ENCODE results near the gene ARGLU1.
"Not testable (repeated sequence)": the region's sequence is repeated elsewhere in the genome, so short reads cannot be mapped to it uniquely, and the experiment has no call there.

Gene ARGLU1

DNA sequence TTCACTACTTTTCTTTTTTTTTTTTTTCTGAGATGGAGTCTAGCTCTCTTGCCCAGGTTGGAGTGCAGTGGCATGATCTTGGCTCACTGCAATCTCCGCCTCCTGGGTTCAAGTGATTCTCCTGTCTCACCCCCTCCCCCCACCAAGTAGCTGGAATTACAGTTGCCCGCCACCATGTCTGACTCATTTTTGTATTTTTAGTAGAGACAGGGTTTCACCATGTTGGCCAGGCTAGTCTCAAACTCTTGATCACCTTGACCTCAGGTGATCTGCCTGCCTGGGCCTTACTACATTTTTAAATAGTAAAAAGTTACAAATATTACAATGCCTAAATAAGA lies 32.8 kb upstream of the ARGLU1 start:
- not testable (repeated sequence) for H3K4me1 ChIP-seq (ENCODE audit: control insufficient read depth, insufficient read depth, low read length); H3K36me3 ChIP-seq (ENCODE audit: control insufficient read depth, insufficient read depth, low read length); H3K4me3 ChIP-seq (ENCODE audit: insufficient read depth, low read depth, low read length); H3K27ac ChIP-seq (ENCODE audit: insufficient read depth, low read depth, low read length, poor library complexity, severe bottlenecking); H3K9me3 ChIP-seq (ENCODE audit: control insufficient read depth, low read length); H3K27me3 ChIP-seq (ENCODE audit: control insufficient read depth, insufficient read depth, low read length, poor library complexity, severe bottlenecking)
- 92 to 96% methylated on average over 2 of the region's 2 CpGs for WGBS, 2 experiments

GRCh38 chr13:106599875-106600797 lies 32.2 kb upstream of the ARGLU1 start:
- H3K27me3 ChIP-seq (ENCODE audit: control insufficient read depth, insufficient read depth, low read length, poor library complexity, severe bottlenecking): no peaks in the 10 kb centered on the region
- H3K4me1 ChIP-seq (ENCODE audit: control insufficient read depth, insufficient read depth, low read length): no peaks in the 10 kb centered on the region
- H3K36me3 ChIP-seq (ENCODE audit: control insufficient read depth, insufficient read depth, low read length): no peaks in the 10 kb centered on the region
- no peaks in the 10 kb centered on the region for H3K9me3 ChIP-seq (ENCODE audit: control insufficient read depth, low read length)
- WGBS, 2 experiments: 92 to 96% methylated on average over 4 to 5 of the region's 6 CpGs
- H3K27ac ChIP-seq (ENCODE audit: insufficient read depth, low read depth, low read length, poor library complexity, severe bottlenecking): no peak overlapping the region
- H3K4me3 ChIP-seq (ENCODE audit: insufficient read depth, low read depth, low read length): no peak overlapping the region

DNA sequence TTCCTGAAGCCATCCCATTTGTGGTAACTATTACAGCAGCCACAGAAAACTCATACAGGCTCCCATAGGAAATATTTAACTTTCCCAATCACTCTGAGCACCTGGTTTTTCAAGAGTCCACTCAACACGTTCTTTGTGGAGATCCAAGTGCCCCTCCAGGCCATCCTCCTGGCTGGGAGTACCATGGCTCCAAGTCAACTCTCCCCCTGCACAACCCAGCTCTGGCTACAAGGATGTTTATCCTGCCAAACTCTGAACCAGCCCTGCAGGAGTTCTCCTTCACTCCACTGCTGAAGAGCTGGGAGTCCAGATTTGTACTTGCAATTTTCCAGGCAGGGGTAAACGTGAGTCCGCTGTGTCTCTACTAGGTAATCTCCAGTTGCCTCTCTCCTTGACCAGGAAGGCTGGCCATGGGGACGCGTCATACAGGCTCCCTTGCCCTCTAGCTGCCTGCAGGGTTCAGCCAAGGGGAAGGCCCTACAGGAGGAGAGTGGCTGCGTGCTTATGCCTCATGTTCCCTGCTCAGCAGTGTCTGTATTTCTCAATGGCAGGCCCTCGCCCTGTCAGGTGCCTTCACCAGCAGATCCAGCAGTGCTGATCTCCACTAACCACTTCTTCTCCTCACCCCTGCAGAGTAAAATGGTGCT lies 29.9 kb upstream of the ARGLU1 start:
- WGBS, 2 experiments: 91 to 94% methylated on average over 7 of the region's 7 CpGs
- Histone ChIP-seq H3K4me1 (ENCODE audit: control insufficient read depth, insufficient read depth, low read length) (no peaks in the 10 kb centered on the region), H3K27me3 (ENCODE audit: control insufficient read depth, insufficient read depth, low read length, poor library complexity, severe bottlenecking) (no peaks in the 10 kb centered on the region), H3K4me3 (ENCODE audit: insufficient read depth, low read depth, low read length) (no peak overlapping the region), H3K27ac (ENCODE audit: insufficient read depth, low read depth, low read length, poor library complexity, severe bottlenecking) (no peak overlapping the region), H3K36me3 (ENCODE audit: control insufficient read depth, insufficient read depth, low read length) (no peaks in the 10 kb centered on the region), H3K9me3 (ENCODE audit: control insufficient read depth, low read length) (no peaks in the 10 kb centered on the region)

DNA sequence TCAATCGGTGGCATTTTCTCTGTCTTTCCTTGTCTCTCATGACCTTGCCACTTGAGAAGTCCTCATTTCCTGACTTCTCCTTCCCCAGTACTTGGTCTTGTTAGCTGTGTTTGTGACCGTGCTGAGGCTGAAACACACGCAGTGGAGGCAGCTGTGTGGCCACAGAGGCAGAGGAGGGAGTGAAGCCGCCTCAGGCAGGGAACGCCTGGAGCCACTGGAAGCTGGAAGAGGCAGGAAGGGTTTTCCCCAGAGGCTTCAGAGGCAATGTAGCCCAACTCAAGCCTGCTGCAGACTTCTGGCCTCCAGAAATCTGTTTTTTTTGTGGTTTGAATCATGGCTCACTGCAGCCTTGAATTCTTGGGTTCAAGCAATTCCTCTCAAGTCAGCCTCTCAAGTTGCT lies 29.2 kb upstream of the ARGLU1 start:
- H3K4me3 ChIP-seq (ENCODE audit: insufficient read depth, low read depth, low read length): no peak overlapping the region
- H3K27ac ChIP-seq (ENCODE audit: insufficient read depth, low read depth, low read length, poor library complexity, severe bottlenecking): no peak overlapping the region
- WGBS, 2 experiments: 94 to 97% methylated on average over 5 of the region's 5 CpGs
- H3K27me3 ChIP-seq (ENCODE audit: control insufficient read depth, insufficient read depth, low read length, poor library complexity, severe bottlenecking): no peaks in the 10 kb centered on the region
- H3K4me1 ChIP-seq (ENCODE audit: control insufficient read depth, insufficient read depth, low read length): no peaks in the 10 kb centered on the region
- no peaks in the 10 kb centered on the region for H3K9me3 ChIP-seq (ENCODE audit: control insufficient read depth, low read length)
- H3K36me3 ChIP-seq (ENCODE audit: control insufficient read depth, insufficient read depth, low read length): no peaks in the 10 kb centered on the region

DNA sequence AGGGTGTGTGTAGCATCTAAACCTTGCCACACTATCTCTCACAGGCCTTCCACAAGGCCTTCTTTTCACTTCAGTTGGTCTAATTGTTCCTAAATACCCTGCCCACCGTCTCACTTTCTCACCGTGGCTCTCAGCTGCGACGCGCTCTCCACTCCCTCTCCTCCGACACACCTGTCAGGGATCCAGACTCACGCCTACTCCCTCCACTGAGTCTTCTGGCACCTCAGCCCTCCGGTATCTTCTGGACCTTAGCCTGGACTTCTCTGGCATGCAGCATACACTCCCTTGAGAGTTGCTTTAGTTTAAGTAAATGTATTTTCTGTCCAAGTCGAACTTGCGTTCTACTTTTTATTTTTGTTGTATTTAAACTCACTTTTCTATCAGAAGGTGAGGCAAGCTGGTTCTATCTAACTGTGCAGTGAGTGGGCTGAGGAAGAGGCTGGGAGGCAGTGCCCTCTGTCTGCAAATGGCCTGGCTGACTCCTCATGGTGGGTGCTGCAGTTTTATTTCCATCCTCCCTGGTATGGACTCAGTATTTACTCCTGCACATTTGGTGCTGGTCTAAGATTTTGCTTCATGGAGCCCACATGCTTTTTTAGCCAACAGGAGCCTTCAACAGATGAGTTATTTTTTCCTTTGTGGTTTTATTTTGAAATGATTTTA lies 28.5 kb upstream of the ARGLU1 start:
- WGBS, 2 experiments: 96% methylated on average over 10 of the region's 10 CpGs
- Histone ChIP-seq H3K4me3 (ENCODE audit: insufficient read depth, low read depth, low read length) (no peak overlapping the region), H3K27me3 (ENCODE audit: control insufficient read depth, insufficient read depth, low read length, poor library complexity, severe bottlenecking) (no peaks in the 10 kb centered on the region), H3K27ac (ENCODE audit: insufficient read depth, low read depth, low read length, poor library complexity, severe bottlenecking) (no peak overlapping the region), H3K9me3 (ENCODE audit: control insufficient read depth, low read length) (no peaks in the 10 kb centered on the region), H3K36me3 (ENCODE audit: control insufficient read depth, insufficient read depth, low read length) (no peaks in the 10 kb centered on the region), H3K4me1 (ENCODE audit: control insufficient read depth, insufficient read depth, low read length) (no peaks in the 10 kb centered on the region)

GRCh38 chr13:106595625-106596024 lies 27.7 kb upstream of the ARGLU1 start:
- no peak overlapping the region for H3K27ac ChIP-seq (ENCODE audit: insufficient read depth, low read depth, low read length, poor library complexity, severe bottlenecking)
- no peaks in the 10 kb centered on the region for H3K9me3 ChIP-seq (ENCODE audit: control insufficient read depth, low read length)
- no peaks in the 10 kb centered on the region for H3K4me1 ChIP-seq (ENCODE audit: control insufficient read depth, insufficient read depth, low read length)
- WGBS, 2 experiments: 90 to 92% methylated on average over 5 to 6 of the region's 6 CpGs
- H3K36me3 ChIP-seq (ENCODE audit: control insufficient read depth, insufficient read depth, low read length): no peaks in the 10 kb centered on the region
- no peak overlapping the region for H3K4me3 ChIP-seq (ENCODE audit: insufficient read depth, low read depth, low read length)
- no peaks in the 10 kb centered on the region for H3K27me3 ChIP-seq (ENCODE audit: control insufficient read depth, insufficient read depth, low read length, poor library complexity, severe bottlenecking)

- no peak overlapping the region for H3K27ac ChIP-seq (ENCODE audit: insufficient read depth, low read depth, low read length, poor library complexity, severe bottlenecking)
- no peaks in the 10 kb centered on the region for H3K4me1 ChIP-seq (ENCODE audit: control insufficient read depth, insufficient read depth, low read length)
- no peaks in the 10 kb centered on the region for H3K27me3 ChIP-seq (ENCODE audit: control insufficient read depth, insufficient read depth, low read length, poor library complexity, severe bottlenecking)
- H3K9me3 ChIP-seq (ENCODE audit: control insufficient read depth, low read length): no peaks in the 10 kb centered on the region
- no peak overlapping the region for H3K4me3 ChIP-seq (ENCODE audit: insufficient read depth, low read depth, low read length)
- WGBS, 2 experiments: 92 to 93% methylated on average over 4 of the region's 4 CpGs
- no peaks in the 10 kb centered on the region for H3K36me3 ChIP-seq (ENCODE audit: control insufficient read depth, insufficient read depth, low read length)
These were observed 27.0 kb upstream of the ARGLU1 start for GRCh38 chr13:106594980-106595379.

DNA sequence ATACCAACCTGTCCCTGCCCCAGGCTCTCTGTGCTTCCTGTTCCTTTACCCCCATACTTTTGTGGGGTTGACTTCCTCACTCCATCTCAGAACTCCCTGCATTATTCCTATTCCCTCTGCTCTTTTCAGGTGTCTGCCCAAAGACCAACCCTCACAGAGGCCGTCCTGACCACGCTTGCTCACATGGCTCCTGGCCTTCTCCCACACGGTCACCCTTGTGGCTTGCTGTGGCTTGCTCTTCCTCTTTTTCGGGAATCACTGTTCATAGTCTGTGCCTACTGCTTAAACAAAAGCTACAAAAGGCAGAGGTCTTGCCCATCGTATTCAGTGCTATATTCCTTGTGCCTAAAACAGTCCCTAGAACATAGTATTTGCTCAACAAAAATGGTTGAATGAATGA lies 25.2 kb upstream of the ARGLU1 start:
- Histone ChIP-seq H3K36me3 (ENCODE audit: control insufficient read depth, insufficient read depth, low read length) (no peaks in the 10 kb centered on the region), H3K27me3 (ENCODE audit: control insufficient read depth, insufficient read depth, low read length, poor library complexity, severe bottlenecking) (no peaks in the 10 kb centered on the region), H3K27ac (ENCODE audit: insufficient read depth, low read depth, low read length, poor library complexity, severe bottlenecking) (no peak overlapping the region), H3K9me3 (ENCODE audit: control insufficient read depth, low read length) (no peaks in the 10 kb centered on the region), H3K4me1 (ENCODE audit: control insufficient read depth, insufficient read depth, low read length) (no peaks in the 10 kb centered on the region), H3K4me3 (ENCODE audit: insufficient read depth, low read depth, low read length) (no peak overlapping the region)
- 95 to 96% methylated on average over 4 to 5 of the region's 5 CpGs for WGBS, 2 experiments

GRCh38 chr13:106591299-106591698 lies 23.4 kb upstream of the ARGLU1 start:
- 92 to 96% methylated on average over 2 of the region's 2 CpGs for WGBS, 2 experiments
- Histone ChIP-seq H3K27ac (ENCODE audit: insufficient read depth, low read depth, low read length, poor library complexity, severe bottlenecking) (no peak overlapping the region), H3K4me3 (ENCODE audit: insufficient read depth, low read depth, low read length) (no peak overlapping the region)

GRCh38 chr13:106589716-106590115 lies 21.8 kb upstream of the ARGLU1 start:
- 92 to 95% methylated on average over 5 of the region's 5 CpGs for WGBS, 2 experiments
- Histone ChIP-seq H3K27ac (ENCODE audit: insufficient read depth, low read depth, low read length, poor library complexity, severe bottlenecking) (no peak overlapping the region), H3K27me3 (ENCODE audit: control insufficient read depth, insufficient read depth, low read length, poor library complexity, severe bottlenecking) (no peaks in the 10 kb centered on the region), H3K9me3 (ENCODE audit: control insufficient read depth, low read length) (no peaks in the 10 kb centered on the region), H3K36me3 (ENCODE audit: control insufficient read depth, insufficient read depth, low read length) (no peaks in the 10 kb centered on the region), H3K4me3 (ENCODE audit: insufficient read depth, low read depth, low read length) (no peak overlapping the region), H3K4me1 (ENCODE audit: control insufficient read depth, insufficient read depth, low read length) (no peaks in the 10 kb centered on the region)

More at GRCh38 chr13:106591299-106591698, 23.4 kb upstream of the ARGLU1 start:
- Histone ChIP-seq H3K9me3 (ENCODE audit: control insufficient read depth, low read length) (no peaks in the 10 kb centered on the region), H3K27me3 (ENCODE audit: control insufficient read depth, insufficient read depth, low read length, poor library complexity, severe bottlenecking) (no peaks in the 10 kb centered on the region), H3K36me3 (ENCODE audit: control insufficient read depth, insufficient read depth, low read length) (no peaks in the 10 kb centered on the region), H3K4me1 (ENCODE audit: control insufficient read depth, insufficient read depth, low read length) (no peaks in the 10 kb centered on the region)
